Choroid plexus epithelial cell (primary cell): ENCODE measurements around the gene PAX9.

Source experiments
- DNase-seq: peaks from one replicate; pipeline ENCODE4 v3.0.0-alpha.2; 2010; ENCODE audit warnings: low read depth
- H3K4me3 ChIP-seq: 2 replicates; pipeline ENCODE4 v1.5.1; 2011; ENCODE audit warnings: low read depth, mild to moderate bottlenecking, control low read depth, low read length, moderate library complexity
- TF ChIP-seq, protein P1 (sequence below): conservative IDR thresholded peaks from 2 replicates; pipeline ENCODE4 v1.5.1; 2011; ENCODE audit warnings: low read depth, mild to moderate bottlenecking, control low read depth, inconsistent platforms, low read length, moderate library complexity

PAX9 gene

DNA sequence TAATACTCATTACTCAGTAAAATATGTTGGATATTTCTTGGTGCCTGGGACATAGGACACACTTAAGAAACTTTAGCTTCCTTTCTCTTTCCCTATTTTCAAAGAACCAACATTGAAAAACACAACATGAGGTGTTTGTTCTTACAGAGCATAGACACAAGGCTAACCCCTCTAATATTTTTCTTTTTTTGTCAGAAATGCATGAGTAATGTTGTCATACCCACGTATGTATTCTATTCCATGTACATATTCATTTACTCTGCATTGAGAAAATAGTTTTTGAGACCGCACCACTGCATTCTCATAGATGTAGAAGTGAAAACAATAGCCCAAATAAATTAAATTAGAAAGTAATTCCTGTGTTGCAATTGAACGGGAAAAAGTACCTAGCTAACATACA is 13.0 kb downstream of the PAX9 start:
- DNase-seq, result no peak

DNA sequence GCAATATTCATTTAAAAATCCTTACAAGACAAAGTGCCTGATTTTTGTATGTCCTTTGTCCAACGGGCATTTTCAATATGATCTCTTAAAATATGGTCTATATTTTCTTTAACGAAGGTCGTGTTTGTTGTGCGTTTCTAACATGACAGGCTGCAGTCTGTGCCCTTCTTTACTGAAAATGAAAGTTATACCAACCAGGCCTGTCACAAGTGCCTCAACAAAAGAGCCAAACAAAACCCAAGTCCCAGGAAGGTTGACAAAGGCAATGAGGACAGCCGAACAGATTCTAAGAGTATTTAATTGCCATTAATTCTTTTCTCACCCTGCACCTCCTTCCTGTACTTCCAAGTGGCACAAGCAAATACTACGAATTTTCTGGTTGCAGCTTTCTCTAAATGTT is 13.9 kb downstream of the PAX9 start:
- no peak for DNase-seq
- TF ChIP-seq, protein P1, sequence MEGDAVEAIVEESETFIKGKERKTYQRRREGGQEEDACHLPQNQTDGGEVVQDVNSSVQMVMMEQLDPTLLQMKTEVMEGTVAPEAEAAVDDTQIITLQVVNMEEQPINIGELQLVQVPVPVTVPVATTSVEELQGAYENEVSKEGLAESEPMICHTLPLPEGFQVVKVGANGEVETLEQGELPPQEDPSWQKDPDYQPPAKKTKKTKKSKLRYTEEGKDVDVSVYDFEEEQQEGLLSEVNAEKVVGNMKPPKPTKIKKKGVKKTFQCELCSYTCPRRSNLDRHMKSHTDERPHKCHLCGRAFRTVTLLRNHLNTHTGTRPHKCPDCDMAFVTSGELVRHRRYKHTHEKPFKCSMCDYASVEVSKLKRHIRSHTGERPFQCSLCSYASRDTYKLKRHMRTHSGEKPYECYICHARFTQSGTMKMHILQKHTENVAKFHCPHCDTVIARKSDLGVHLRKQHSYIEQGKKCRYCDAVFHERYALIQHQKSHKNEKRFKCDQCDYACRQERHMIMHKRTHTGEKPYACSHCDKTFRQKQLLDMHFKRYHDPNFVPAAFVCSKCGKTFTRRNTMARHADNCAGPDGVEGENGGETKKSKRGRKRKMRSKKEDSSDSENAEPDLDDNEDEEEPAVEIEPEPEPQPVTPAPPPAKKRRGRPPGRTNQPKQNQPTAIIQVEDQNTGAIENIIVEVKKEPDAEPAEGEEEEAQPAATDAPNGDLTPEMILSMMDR, result no peak
- H3K4me3 ChIP-seq, result no peak overlapping the region

More for the DNA sequence above, 13.0 kb downstream of the PAX9 start:
- H3K4me3 ChIP-seq, result no peak overlapping the region
- TF ChIP-seq, protein P1, result no peak

- no peak overlapping the region for H3K4me3 ChIP-seq
- no peak for DNase-seq
- TF ChIP-seq, protein P1, result no peak
These were observed 14.6 kb downstream of the PAX9 start for GRCh38 chr14:36676236-36676635.

- TF ChIP-seq, protein P1, result no peak
- H3K4me3 ChIP-seq, result no peak overlapping the region
- DNase-seq, result no peak
These were observed 20.7 kb downstream of the PAX9 start for GRCh38 chr14:36682338-36682737.

GRCh38 chr14:36683083-36683724 is 21.5 kb downstream of the PAX9 start:
- TF ChIP-seq, protein P1, result no peak

GRCh38 chr14:36684946-36685345 is 23.3 kb downstream of the PAX9 start:
- H3K4me3 ChIP-seq, result no peak overlapping the region
- TF ChIP-seq, protein P1, result no peak
- DNase-seq, result no peak

More at GRCh38 chr14:36683083-36683724, 21.5 kb downstream of the PAX9 start:
- DNase-seq, result no peak
- H3K4me3 ChIP-seq, result no peak overlapping the region
